Body of pancreas (tissue), 4 donors: ENCODE data around the gene ALG12.

Source experiments
- CTCF ChIP-seq, 7 experiments: fragments of 450-650 bp in 4 of 7; fragments of 200-600 bp in 3 of 7; sonication (generic) in 3 of 7; IDR thresholded peaks; one replicate each; pipeline ENCODE4 v1.5.1; 2016 to 2019; ENCODE audit warnings: antibody characterized with exemption in 7 of 7
- POLR2A ChIP-seq, 3 donors: fragments of 450-650 bp; IDR thresholded peaks; one replicate each; pipeline ENCODE4 v1.6.1; 2016; ENCODE audit warnings: antibody characterized with exemption in 3 of 3, mild to moderate bottlenecking in 2 of 3

GRCh38 chr22:49904040-49904369 is 14.2 kb downstream of the ALG12 start:
- no peak for TF ChIP-seq CTCF (IDR thresholded peaks at IDR 0.05)
- no peak for TF ChIP-seq POLR2A (IDR thresholded peaks at IDR 0.05)
